HL-60 (cell line): Measurements from ENCODE around the gene MYLIP.

ENCODE experiments used
- DNase-seq, 2 experiments: peaks; one replicate each; pipeline ENCODE4 v3.0.0-alpha.2; 2010 to 2020; ENCODE audit warnings: low read depth in 1 of 2, low spot score in 1 of 2
- H3K27ac ChIP-seq: fragments of 250-450 bp; sonication (Bioruptor Pico); replicated peaks from 2 replicates; pipeline ENCODE4 v1.5.1; 2020; ENCODE audit warnings: mild to moderate bottlenecking, moderate library complexity
- H3K27me3 ChIP-seq: fragments of 250-450 bp; sonication (Bioruptor Pico); 2 replicates; pipeline ENCODE4 v1.5.1; 2021; ENCODE audit warnings: mild to moderate bottlenecking, moderate library complexity; ENCODE audit not compliant: insufficient read depth, poor library complexity, severe bottlenecking
- H3K4me3 ChIP-seq: replicated peaks from 2 replicates; pipeline ENCODE4 v1.5.1; 2011; ENCODE audit warnings: mild to moderate bottlenecking, control low read depth, low read length; ENCODE audit not compliant: insufficient read depth
- CTCF ChIP-seq: IDR thresholded peaks from one replicate; pipeline ENCODE4 v1.5.1; 2011; ENCODE audit warnings: low read length, control low read depth, inconsistent platforms; ENCODE audit not compliant: insufficient read depth
- GABPA ChIP-seq: IDR thresholded peaks from 2 replicates; pipeline ENCODE4 v1.6.1; 2012; ENCODE audit warnings: low read depth
- POLR2AphosphoS5 ChIP-seq: IDR thresholded peaks from 2 replicates; pipeline ENCODE4 v1.6.1; 2012; ENCODE audit warnings: low read depth
- REST ChIP-seq: IDR thresholded peaks from 2 replicates; pipeline ENCODE4 v1.6.1; 2012; ENCODE audit warnings: low read depth; ENCODE audit not compliant: insufficient replicate concordance
- SPI1 ChIP-seq: IDR thresholded peaks from 2 replicates; pipeline ENCODE4 v1.6.1; 2012; ENCODE audit warnings: low read depth, mild to moderate bottlenecking, borderline replicate concordance

Gene MYLIP

GRCh38 chr6:16104624-16105433, 24.1 kb upstream of the MYLIP start:
- H3K4me3 ChIP-seq: no peak overlapping the region
- TF ChIP-seq GABPA (no peak), REST (no peak)
- no peak overlapping the region for H3K27ac ChIP-seq
- no peak for DNase-seq
- no peaks in the 10 kb centered on the region for H3K27me3 ChIP-seq

- Histone ChIP-seq H3K4me3 (no peak overlapping the region), H3K27me3 (no peaks in the 10 kb centered on the region), H3K27ac (peak overlapping the region; percentile 56)
- TF ChIP-seq CTCF (no peak), REST (no peak), SPI1 (no peak), POLR2AphosphoS5 (no peak), GABPA (no peak)
- DNase-seq: peak; percentile 33 to 57
These were observed 23.0 kb upstream of the MYLIP start for GRCh38 chr6:16105854-16106253.

GRCh38 chr6:16106991-16107787, 21.7 kb upstream of the MYLIP start:
- no peak for DNase-seq
- TF ChIP-seq REST: no peak
- no peak for TF ChIP-seq POLR2AphosphoS5
- no peak for TF ChIP-seq CTCF
- no peak for TF ChIP-seq GABPA
- TF ChIP-seq SPI1: no peak
- Histone ChIP-seq H3K4me3 (no peak overlapping the region), H3K27me3 (no peaks in the 10 kb centered on the region), H3K27ac (no peak overlapping the region)
